Astrocyte (in vitro differentiated cells and primary cell): ENCODE measurements around the gene LHPP. TPM values are rescaled to one million over a fixed set of nuclear protein-coding genes. Genes with fewer than 3 reads are reported as not detected.

Experiments
- DNase-seq: peaks from one replicate; pipeline ENCODE4 v3.0.0-alpha.2; 2010; ENCODE audit warnings: low read depth
- FAIRE-seq: peaks from 2 replicates; lab custom pipeline; 2011; peaks lifted over from hg19 to GRCh38; lab: Jason Lieb, UNC
- H2AFZ ChIP-seq: 2 replicates; pipeline ENCODE4 v1.6.0; 2012; ENCODE audit warnings: low read depth, low read length, inconsistent platforms
- H3K27ac ChIP-seq: 2 replicates; pipeline ENCODE4 v1.5.1; 2011; ENCODE audit warnings: low read depth, low read length, inconsistent platforms
- H3K27me3 ChIP-seq: 2 replicates; pipeline ENCODE4 v1.6.0; 2011; ENCODE audit warnings: low read length, inconsistent platforms; ENCODE audit not compliant: insufficient read depth
- H3K36me3 ChIP-seq: 2 replicates; pipeline ENCODE4 v1.5.1; 2011; ENCODE audit warnings: low read length, inconsistent platforms; ENCODE audit not compliant: insufficient read depth
- H3K4me1 ChIP-seq: 2 replicates; pipeline ENCODE4 v1.5.1; 2011; ENCODE audit warnings: low read length, inconsistent platforms; ENCODE audit not compliant: insufficient read depth
- H3K4me2 ChIP-seq: 2 replicates; pipeline ENCODE4 v1.6.0; 2012; ENCODE audit warnings: low read length, inconsistent platforms
- H3K4me3 ChIP-seq: 2 replicates; pipeline ENCODE4 v1.5.1; 2011; ENCODE audit warnings: low read depth, mild to moderate bottlenecking, low read length, inconsistent platforms; ENCODE audit not compliant: insufficient read depth
- H3K79me2 ChIP-seq: 2 replicates; pipeline ENCODE4 v1.6.0; 2012; ENCODE audit warnings: mild to moderate bottlenecking, low read length, inconsistent platforms; ENCODE audit not compliant: insufficient read depth
- H3K9ac ChIP-seq: 2 replicates; pipeline ENCODE4 v1.6.0; 2012; ENCODE audit warnings: mild to moderate bottlenecking, low read length, inconsistent platforms
- H3K9me3 ChIP-seq: 2 replicates; pipeline ENCODE4 v1.5.1; 2012; ENCODE audit warnings: low read depth, mild to moderate bottlenecking, low read length, inconsistent platforms; ENCODE audit not compliant: insufficient read depth
- H4K20me1 ChIP-seq: 2 replicates; pipeline ENCODE4 v1.6.0; 2012; ENCODE audit warnings: low read length, inconsistent platforms; ENCODE audit not compliant: insufficient read depth
- H3K27ac Mint-ChIP-seq: one replicate; pipeline ENCODE4 v1.8.0; 2021; ENCODE audit warnings: mild to moderate bottlenecking, mixed read lengths; ENCODE audit not compliant: unreplicated experiment
- H3K27me3 Mint-ChIP-seq: one replicate; pipeline ENCODE4 v1.8.0; 2021; ENCODE audit warnings: low read depth, mixed read lengths; ENCODE audit not compliant: unreplicated experiment
- H3K36me3 Mint-ChIP-seq: one replicate; pipeline ENCODE4 v1.8.0; 2021; ENCODE audit warnings: low read depth, mixed read lengths; ENCODE audit not compliant: unreplicated experiment
- H3K4me1 Mint-ChIP-seq: one replicate; pipeline ENCODE4 v1.8.0; 2021; ENCODE audit warnings: low read depth, mixed read lengths; ENCODE audit not compliant: unreplicated experiment
- H3K4me3 Mint-ChIP-seq: one replicate; pipeline ENCODE4 v1.8.0; 2021; ENCODE audit warnings: mild to moderate bottlenecking, moderate library complexity, mixed read lengths; ENCODE audit not compliant: unreplicated experiment
- H3K9me3 Mint-ChIP-seq: one replicate; pipeline ENCODE4 v1.8.0; 2021; ENCODE audit warnings: mild to moderate bottlenecking, mixed read lengths; ENCODE audit not compliant: unreplicated experiment
- CTCF ChIP-seq: IDR thresholded peaks from 2 replicates; pipeline ENCODE4 v1.5.1; 2011; ENCODE audit warnings: low read depth, mild to moderate bottlenecking, inconsistent platforms, low read length, moderate library complexity; ENCODE audit not compliant: insufficient read depth
- EZH2 ChIP-seq: IDR thresholded peaks from 2 replicates; pipeline ENCODE4 v1.6.1; 2012; ENCODE audit warnings: mild to moderate bottlenecking, low read length, inconsistent platforms; ENCODE audit not compliant: insufficient read depth
- total RNA-seq: library from RNA; stranded (reverse); gene quantifications from 2 replicates; pipeline ENCODE4 v1.2.1, GENCODE V29; 2021

The LHPP gene
- total RNA-seq, 1 donor from 2014 or later = 6.9 TPM

DNA sequence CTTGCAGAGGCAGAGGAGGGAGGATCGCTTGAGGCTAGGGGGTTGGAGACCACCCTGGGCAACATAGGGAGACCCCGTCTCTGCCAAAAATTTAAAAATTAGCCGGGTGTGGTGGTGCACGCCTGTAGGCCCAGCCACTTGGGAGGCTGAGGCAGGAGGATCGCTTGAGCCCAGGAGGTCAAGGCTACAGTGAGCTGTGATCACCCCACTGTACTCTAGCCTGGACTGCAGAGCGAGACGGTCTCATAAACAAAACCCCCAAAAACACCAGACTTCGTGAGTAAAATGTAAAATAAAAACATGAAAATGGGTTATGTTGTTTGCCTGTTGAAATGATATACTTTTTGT is 699 bp downstream of the LHPP start:
- peaks cover 9% of the 10 kb centered on the region for H4K20me1 ChIP-seq
- peaks cover 4% of the 10 kb centered on the region for H3K27me3 Mint-ChIP-seq
- no peak for DNase-seq
- no peaks in the 10 kb centered on the region for H3K36me3 ChIP-seq
- peak overlapping the region; percentile 98 for H2AFZ ChIP-seq
- peaks cover 4% of the 10 kb centered on the region for H3K4me1 ChIP-seq
- peaks cover 3% of the 10 kb centered on the region for H3K4me1 Mint-ChIP-seq
- H3K9me3 ChIP-seq = no peaks in the 10 kb centered on the region
- H3K9me3 Mint-ChIP-seq = peaks cover 7% of the 10 kb centered on the region
- TF ChIP-seq EZH2 (no peak), CTCF (no peak)
- H3K27ac Mint-ChIP-seq = no peak overlapping the region
- peaks cover 10% of the 10 kb centered on the region for H3K27me3 ChIP-seq
- H3K4me3 Mint-ChIP-seq = peak overlapping the region; percentile 87
- H3K9ac ChIP-seq = peak overlapping the region; percentile 74
- H3K79me2 ChIP-seq = no peaks in the 10 kb centered on the region
- H3K4me3 ChIP-seq = peak overlapping the region; percentile 77
- FAIRE-seq = no peak
- peak overlapping the region; percentile 96 for H3K4me2 ChIP-seq
- no peaks in the 10 kb centered on the region for H3K36me3 Mint-ChIP-seq
- peak overlapping the region; percentile 26 for H3K27ac ChIP-seq

GRCh38 chr10:124464028-124464965 is 2.7 kb downstream of the LHPP start:
- Histone ChIP-seq H2AFZ (no peak overlapping the region), H3K9me3 (no peaks in the 10 kb centered on the region), H3K4me1 (peaks cover 4% of the 10 kb centered on the region), H3K36me3 (no peaks in the 10 kb centered on the region), H3K9ac (no peak overlapping the region), H4K20me1 (peaks cover 13% of the 10 kb centered on the region), H3K79me2 (no peaks in the 10 kb centered on the region), H3K27ac (no peak overlapping the region), H3K4me2 (no peak overlapping the region), H3K27me3 (peaks cover 4% of the 10 kb centered on the region), H3K4me3 (no peak overlapping the region)
- H3K27ac Mint-ChIP-seq = no peak overlapping the region
- H3K4me1 Mint-ChIP-seq = peaks cover 3% of the 10 kb centered on the region
- peaks cover 1% of the 10 kb centered on the region for H3K27me3 Mint-ChIP-seq
- FAIRE-seq (no peak), DNase-seq (no peak)
- H3K36me3 Mint-ChIP-seq = no peaks in the 10 kb centered on the region
- no peak overlapping the region for H3K4me3 Mint-ChIP-seq
- TF ChIP-seq CTCF = no peak
- no peak for TF ChIP-seq EZH2
- H3K9me3 Mint-ChIP-seq = peaks cover 7% of the 10 kb centered on the region
